Ascending aorta (tissue), 2 donors: Measurements from ENCODE around the gene BCAP31. TPM values are rescaled to one million over a fixed set of nuclear protein-coding genes. Genes with fewer than 3 reads are reported as not detected.
A peak's percentile ranks its signal among the peaks of the same experiment; 100 is the strongest.
"Not testable (repeated sequence)": the region's sequence is repeated elsewhere in the genome, so short reads cannot be mapped to it uniquely, and the experiment has no call there.

Experiments
- DNase-seq, 2 donors: peaks; one replicate each; pipeline ENCODE4 v3.0.0-alpha.2; 2019; ENCODE audit warnings: low spot score in 2 of 2
- H3K27ac ChIP-seq, 2 donors: fragments of 200-600 bp; sonication (generic); one replicate each; pipeline ENCODE4 v1.5.1; 2016 to 2017; ENCODE audit warnings: mild to moderate bottlenecking in 1 of 2
- H3K27me3 ChIP-seq: fragments of 200-600 bp; sonication (generic); one replicate; pipeline ENCODE4 v1.5.1; 2017
- H3K36me3 ChIP-seq, 2 donors: fragments of 200-600 bp; sonication (generic); one replicate each; pipeline ENCODE4 v1.5.1; 2016
- H3K4me1 ChIP-seq, 2 donors: fragments of 200-600 bp; sonication (generic); one replicate each; pipeline ENCODE4 v1.5.1; 2016 to 2017; ENCODE audit warnings: mild to moderate bottlenecking in 1 of 2
- H3K4me3 ChIP-seq, 2 donors: fragments of 200-600 bp; sonication (generic); one replicate each; pipeline ENCODE4 v1.5.1; 2016 to 2017; ENCODE audit warnings: mild to moderate bottlenecking in 1 of 2
- H3K9me3 ChIP-seq, 2 donors: fragments of 200-600 bp; sonication (generic); one replicate each; pipeline ENCODE4 v1.5.1; 2016
- CTCF ChIP-seq, 3 experiments: fragments of 200-600 bp in 2 of 3; fragments of 450-650 bp in 1 of 3; sonication (generic) in 2 of 3; IDR thresholded peaks; one replicate each; pipeline ENCODE4 v1.5.1; 2016 to 2019; ENCODE audit warnings: antibody characterized with exemption in 3 of 3, mild to moderate bottlenecking in 1 of 3, moderate library complexity in 1 of 3
- intact Hi-C: fragments of 100-400 bp; cut with DNase I; formaldehyde crosslinking; loops from one replicate; pipeline ENCODE4 v1.15.1; 2023
- total RNA-seq: library from RNA; depleted of rRNA; stranded (reverse); fragments of >200 nt; gene quantifications from one replicate; pipeline ENCODE4 v1.1.0, GENCODE V29; 2016

The BCAP31 gene
- total RNA-seq, 1 donor from 2014 or later: 63.0 TPM

GRCh38 chrX:153731845-153732215 lies 7.6 kb upstream of the BCAP31 start:
- intact Hi-C loops: no loop called here
- no peak for TF ChIP-seq CTCF (IDR thresholded peaks at IDR 0.05)
- Histone ChIP-seq H3K4me3 (no peak overlapping the region), H3K27me3 (no peaks in the 10 kb centered on the region), H3K9me3 (no peaks in the 10 kb centered on the region), H3K4me1 (peaks cover 6 to 10% of the 10 kb centered on the region in 2 donors), H3K36me3 (peaks cover 6 to 10% of the 10 kb centered on the region in 2 donors), H3K27ac (no peak overlapping the region)
- no peak for DNase-seq

- Histone ChIP-seq H3K36me3 (peaks cover 2 to 4% of the 10 kb centered on the region in 2 donors), H3K4me1 (peaks cover 6 to 16% of the 10 kb centered on the region in 2 donors), H3K27ac (no peak overlapping the region), H3K27me3 (no peaks in the 10 kb centered on the region), H3K4me3 (no peak overlapping the region), H3K9me3 (no peaks in the 10 kb centered on the region)
- no peak for DNase-seq
- TF ChIP-seq CTCF (IDR thresholded peaks at IDR 0.05): no peak
- intact Hi-C loops: no loop called here
Observed at GRCh38 chrX:153731117-153731844, 7.1 kb upstream of the BCAP31 start.

GRCh38 chrX:153730115-153730514 lies 5.9 kb upstream of the BCAP31 start:
- H3K27ac ChIP-seq, H3K4me3 ChIP-seq, H3K27me3 ChIP-seq, intact Hi-C loops, H3K36me3 ChIP-seq, H3K9me3 ChIP-seq, DNase-seq: not testable (repeated sequence)
- H3K4me1 ChIP-seq: peaks cover 8 to 23% of the 10 kb centered on the region in 2 donors

GRCh38 chrX:153728951-153729631 lies 4.9 kb upstream of the BCAP31 start:
- no peak overlapping the region for H3K27ac ChIP-seq
- no peak overlapping the region for H3K4me3 ChIP-seq
- peaks cover 8 to 26% of the 10 kb centered on the region in 2 donors for H3K4me1 ChIP-seq
- no peaks in the 10 kb centered on the region for H3K9me3 ChIP-seq
- H3K27me3 ChIP-seq: no peaks in the 10 kb centered on the region
- TF ChIP-seq CTCF (IDR thresholded peaks at IDR 0.05): no peak
- intact Hi-C loops: no loop called here
- no peak for DNase-seq
- H3K36me3 ChIP-seq: no peaks in the 10 kb centered on the region

GRCh38 chrX:153728095-153728494 lies 3.9 kb upstream of the BCAP31 start:
- H3K4me1 ChIP-seq: peaks cover 8 to 26% of the 10 kb centered on the region in 2 donors

More at GRCh38 chrX:153728095-153728494, 3.9 kb upstream of the BCAP31 start:
- intact Hi-C loops: no loop called here
- DNase-seq: no peak
- TF ChIP-seq CTCF (IDR thresholded peaks at IDR 0.05): no peak
- Histone ChIP-seq H3K9me3 (no peaks in the 10 kb centered on the region), H3K36me3 (no peaks in the 10 kb centered on the region), H3K27ac (peak overlapping the region in 1 of 2 donors; percentile 89), H3K4me3 (no peak overlapping the region), H3K27me3 (no peaks in the 10 kb centered on the region)
